Measurements from ENCODE around the gene ETDC. TPM values are rescaled to one million over a fixed set of nuclear protein-coding genes. Genes with fewer than 3 reads are reported as not detected.

The ETDC gene
- total RNA-seq, 1 donor from 2014 or later = not detected

- Mint-ChIP-seq H3K4me3 (no peak overlapping the region), H3K27me3 (ENCODE audit: low read depth) (no peaks in the 10 kb centered on the region), H3K27ac (ENCODE audit: unreplicated experiment) (no peak overlapping the region), H3K9me3 (peaks cover 23% of the 10 kb centered on the region), H3K4me1 (no peaks in the 10 kb centered on the region), H3K36me3 (ENCODE audit: low read depth) (peaks cover 52% of the 10 kb centered on the region)
- TF ChIP-seq CTCF (conservative IDR thresholded peaks at IDR 0.05) = no peak
- no peak for DNase-seq (ENCODE audit: low read depth, low spot score)
Observed at GRCh38 chrX:135287266-135287823, 21.9 kb upstream of the ETDC start.

- peak; percentile 40 for DNase-seq (ENCODE audit: low read depth, low spot score)
- H3K27ac Mint-ChIP-seq (ENCODE audit: unreplicated experiment) = no peak overlapping the region
Observed at GRCh38 chrX:135295238-135295943, 13.9 kb upstream of the ETDC start.

GRCh38 chrX:135295944-135296305 lies 13.4 kb upstream of the ETDC start:
- Mint-ChIP-seq H3K27me3 (ENCODE audit: low read depth) (no peaks in the 10 kb centered on the region), H3K4me3 (peak overlapping the region; percentile 83), H3K27ac (ENCODE audit: unreplicated experiment) (no peak overlapping the region), H3K36me3 (ENCODE audit: low read depth) (peaks cover 11% of the 10 kb centered on the region), H3K4me1 (peaks cover 9% of the 10 kb centered on the region), H3K9me3 (peaks cover 6% of the 10 kb centered on the region)
- no peak for DNase-seq (ENCODE audit: low read depth, low spot score)
- TF ChIP-seq CTCF (conservative IDR thresholded peaks at IDR 0.05) = no peak

More at GRCh38 chrX:135295238-135295943, 13.9 kb upstream of the ETDC start:
- Mint-ChIP-seq H3K9me3 (peaks cover 6% of the 10 kb centered on the region), H3K27me3 (ENCODE audit: low read depth) (no peaks in the 10 kb centered on the region), H3K4me3 (peak overlapping the region; percentile 83), H3K36me3 (ENCODE audit: low read depth) (peaks cover 11% of the 10 kb centered on the region), H3K4me1 (peaks cover 9% of the 10 kb centered on the region)
- peak; percentile 44 for TF ChIP-seq CTCF (conservative IDR thresholded peaks at IDR 0.05)

- no peak for DNase-seq (ENCODE audit: low read depth, low spot score)
- H3K36me3 Mint-ChIP-seq (ENCODE audit: low read depth) = no peaks in the 10 kb centered on the region
- no peak overlapping the region for H3K27ac Mint-ChIP-seq (ENCODE audit: unreplicated experiment)
- no peaks in the 10 kb centered on the region for H3K27me3 Mint-ChIP-seq (ENCODE audit: low read depth)
- H3K9me3 Mint-ChIP-seq = peaks cover 2% of the 10 kb centered on the region
- no peak for TF ChIP-seq CTCF (conservative IDR thresholded peaks at IDR 0.05)
- H3K4me1 Mint-ChIP-seq = no peaks in the 10 kb centered on the region
- H3K4me3 Mint-ChIP-seq = no peak overlapping the region
Observed at GRCh38 chrX:135302269-135302873, 6.9 kb upstream of the ETDC start.

GRCh38 chrX:135304741-135305140 lies 4.5 kb upstream of the ETDC start:
- no peak for TF ChIP-seq CTCF (conservative IDR thresholded peaks at IDR 0.05)
- Mint-ChIP-seq H3K36me3 (ENCODE audit: low read depth) (no peaks in the 10 kb centered on the region), H3K27ac (ENCODE audit: unreplicated experiment) (no peak overlapping the region), H3K4me3 (no peak overlapping the region), H3K9me3 (no peaks in the 10 kb centered on the region), H3K27me3 (ENCODE audit: low read depth) (no peaks in the 10 kb centered on the region), H3K4me1 (no peaks in the 10 kb centered on the region)
- DNase-seq (ENCODE audit: low read depth, low spot score) = no peak

All from neural crest cell (in vitro differentiated cells).